ENCODE data around the gene KIAA1614.

DNA sequence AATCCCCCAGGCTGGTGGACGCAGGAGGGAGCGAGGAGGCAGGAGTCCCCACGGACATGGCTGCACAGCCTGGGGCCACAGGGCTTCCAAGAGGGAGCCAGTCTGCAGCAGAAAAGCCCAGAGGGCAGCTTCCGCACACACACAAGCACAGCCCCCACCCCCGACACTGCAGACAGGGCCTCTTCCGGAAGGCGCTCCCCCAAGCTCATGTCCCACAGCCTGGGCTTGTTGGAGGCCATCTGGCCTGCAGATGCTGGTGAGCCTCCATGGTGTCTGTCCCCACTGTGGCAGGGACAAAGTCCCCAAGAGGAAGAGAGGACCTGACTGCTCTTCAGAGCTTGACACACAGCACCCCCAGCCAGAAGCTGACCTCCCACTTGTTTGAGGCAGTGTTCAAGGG, 13.4 kb upstream of the KIAA1614 start:
- TF ChIP-seq POLR2AphosphoS5 (IDR thresholded peaks at IDR 0.05; ENCODE audit: low read depth) = no peak
- TF ChIP-seq, protein P1, sequence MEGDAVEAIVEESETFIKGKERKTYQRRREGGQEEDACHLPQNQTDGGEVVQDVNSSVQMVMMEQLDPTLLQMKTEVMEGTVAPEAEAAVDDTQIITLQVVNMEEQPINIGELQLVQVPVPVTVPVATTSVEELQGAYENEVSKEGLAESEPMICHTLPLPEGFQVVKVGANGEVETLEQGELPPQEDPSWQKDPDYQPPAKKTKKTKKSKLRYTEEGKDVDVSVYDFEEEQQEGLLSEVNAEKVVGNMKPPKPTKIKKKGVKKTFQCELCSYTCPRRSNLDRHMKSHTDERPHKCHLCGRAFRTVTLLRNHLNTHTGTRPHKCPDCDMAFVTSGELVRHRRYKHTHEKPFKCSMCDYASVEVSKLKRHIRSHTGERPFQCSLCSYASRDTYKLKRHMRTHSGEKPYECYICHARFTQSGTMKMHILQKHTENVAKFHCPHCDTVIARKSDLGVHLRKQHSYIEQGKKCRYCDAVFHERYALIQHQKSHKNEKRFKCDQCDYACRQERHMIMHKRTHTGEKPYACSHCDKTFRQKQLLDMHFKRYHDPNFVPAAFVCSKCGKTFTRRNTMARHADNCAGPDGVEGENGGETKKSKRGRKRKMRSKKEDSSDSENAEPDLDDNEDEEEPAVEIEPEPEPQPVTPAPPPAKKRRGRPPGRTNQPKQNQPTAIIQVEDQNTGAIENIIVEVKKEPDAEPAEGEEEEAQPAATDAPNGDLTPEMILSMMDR (IDR thresholded peaks at IDR 0.05; ENCODE audit: insufficient read depth, low read length) = no peak
- no peak for TF ChIP-seq GABPA (IDR thresholded peaks at IDR 0.05; ENCODE audit: low read depth)
- TF ChIP-seq, protein P2, sequence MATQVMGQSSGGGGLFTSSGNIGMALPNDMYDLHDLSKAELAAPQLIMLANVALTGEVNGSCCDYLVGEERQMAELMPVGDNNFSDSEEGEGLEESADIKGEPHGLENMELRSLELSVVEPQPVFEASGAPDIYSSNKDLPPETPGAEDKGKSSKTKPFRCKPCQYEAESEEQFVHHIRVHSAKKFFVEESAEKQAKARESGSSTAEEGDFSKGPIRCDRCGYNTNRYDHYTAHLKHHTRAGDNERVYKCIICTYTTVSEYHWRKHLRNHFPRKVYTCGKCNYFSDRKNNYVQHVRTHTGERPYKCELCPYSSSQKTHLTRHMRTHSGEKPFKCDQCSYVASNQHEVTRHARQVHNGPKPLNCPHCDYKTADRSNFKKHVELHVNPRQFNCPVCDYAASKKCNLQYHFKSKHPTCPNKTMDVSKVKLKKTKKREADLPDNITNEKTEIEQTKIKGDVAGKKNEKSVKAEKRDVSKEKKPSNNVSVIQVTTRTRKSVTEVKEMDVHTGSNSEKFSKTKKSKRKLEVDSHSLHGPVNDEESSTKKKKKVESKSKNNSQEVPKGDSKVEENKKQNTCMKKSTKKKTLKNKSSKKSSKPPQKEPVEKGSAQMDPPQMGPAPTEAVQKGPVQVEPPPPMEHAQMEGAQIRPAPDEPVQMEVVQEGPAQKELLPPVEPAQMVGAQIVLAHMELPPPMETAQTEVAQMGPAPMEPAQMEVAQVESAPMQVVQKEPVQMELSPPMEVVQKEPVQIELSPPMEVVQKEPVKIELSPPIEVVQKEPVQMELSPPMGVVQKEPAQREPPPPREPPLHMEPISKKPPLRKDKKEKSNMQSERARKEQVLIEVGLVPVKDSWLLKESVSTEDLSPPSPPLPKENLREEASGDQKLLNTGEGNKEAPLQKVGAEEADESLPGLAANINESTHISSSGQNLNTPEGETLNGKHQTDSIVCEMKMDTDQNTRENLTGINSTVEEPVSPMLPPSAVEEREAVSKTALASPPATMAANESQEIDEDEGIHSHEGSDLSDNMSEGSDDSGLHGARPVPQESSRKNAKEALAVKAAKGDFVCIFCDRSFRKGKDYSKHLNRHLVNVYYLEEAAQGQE (IDR thresholded peaks at IDR 0.05; ENCODE audit: insufficient replicate concordance, low read depth) = no peak
- TF ChIP-seq SPI1 (IDR thresholded peaks at IDR 0.05; ENCODE audit: borderline replicate concordance, low read depth) = no peak

Measured in HL-60 (cell line).